Muscle layer of duodenum (tissue), 2 donors: ENCODE results near the gene EXOSC5.

Source experiments
- H3K27ac ChIP-seq: one replicate; pipeline ENCODE4 v1.7.0; 2013; ENCODE audit warnings: mild to moderate bottlenecking, low read length
- H3K27me3 ChIP-seq: one replicate; pipeline ENCODE4 v1.7.0; 2013; ENCODE audit warnings: low read depth, mild to moderate bottlenecking, control low read depth, low read length
- H3K36me3 ChIP-seq, 2 donors: one replicate each; pipeline ENCODE4 v1.7.0; 2013; ENCODE audit warnings: low read length in 2 of 2, control low read depth in 1 of 2, mild to moderate bottlenecking in 1 of 2; ENCODE audit not compliant: insufficient read depth in 2 of 2, control insufficient read depth in 1 of 2
- H3K4me1 ChIP-seq, 2 donors: one replicate each; pipeline ENCODE4 v1.7.0; 2013; ENCODE audit warnings: low read length in 2 of 2, mild to moderate bottlenecking in 2 of 2, control low read depth in 1 of 2, moderate library complexity in 1 of 2; ENCODE audit not compliant: insufficient read depth in 2 of 2, control insufficient read depth in 1 of 2
- H3K4me3 ChIP-seq, 2 donors: one replicate each; pipeline ENCODE4 v1.7.0; 2013; ENCODE audit warnings: low read length in 2 of 2, low read depth in 1 of 2, mild to moderate bottlenecking in 1 of 2
- H3K9me3 ChIP-seq, 2 donors: one replicate each; pipeline ENCODE4 v1.7.0; 2013; ENCODE audit warnings: low read length in 2 of 2, control low read depth in 1 of 2, mild to moderate bottlenecking in 1 of 2; ENCODE audit not compliant: control insufficient read depth in 1 of 2
- donor health status: healthy.

Gene EXOSC5

DNA sequence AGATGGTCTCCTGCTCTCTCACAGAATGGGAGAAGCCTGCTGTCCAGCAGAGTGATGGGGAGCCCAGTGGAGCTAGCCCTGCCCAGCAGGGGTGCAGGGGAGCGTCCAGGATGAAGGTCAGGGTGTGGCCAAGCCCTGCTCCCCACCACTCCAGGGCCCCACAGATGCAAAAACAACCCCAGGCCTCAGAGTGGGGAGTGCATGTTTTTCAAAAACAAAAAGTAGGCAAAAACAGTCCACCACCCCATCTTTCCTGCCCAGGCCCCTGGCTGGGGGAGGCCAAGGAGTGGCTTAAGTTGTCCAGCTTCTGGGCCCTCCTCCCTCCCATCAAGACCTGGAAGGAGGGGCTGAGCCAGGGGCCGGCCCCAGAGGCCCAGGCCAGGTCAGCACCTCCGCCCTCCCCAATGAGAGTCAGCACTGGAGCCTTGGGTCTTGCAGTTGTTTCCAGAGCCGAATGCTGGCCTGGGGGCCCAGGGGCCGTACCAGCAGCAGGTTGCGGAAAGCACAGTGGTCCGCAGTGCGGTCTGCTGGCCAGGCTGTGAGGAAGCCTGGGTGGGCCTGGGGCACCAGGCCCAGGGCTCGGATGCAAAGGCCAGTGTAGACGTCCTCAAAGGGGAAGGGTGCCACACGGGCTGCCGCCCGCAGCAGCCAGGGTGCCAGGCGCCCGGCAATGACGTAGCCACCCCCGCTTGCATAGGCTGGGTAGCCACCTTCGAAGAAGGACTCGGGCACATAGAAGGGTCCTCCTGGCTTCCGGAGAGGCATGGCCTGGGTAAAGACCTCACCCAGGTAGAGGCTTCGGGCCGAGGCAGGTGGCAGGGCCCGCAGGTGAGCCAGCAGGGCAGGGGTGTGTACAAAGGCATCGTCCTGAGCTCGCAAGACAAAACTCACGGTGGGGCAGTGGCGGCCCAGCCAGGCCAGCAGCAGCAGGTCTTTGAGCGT is 28.3 kb upstream of the EXOSC5 start:
- Histone ChIP-seq H3K9me3 (no peaks in the 10 kb centered on the region), H3K27ac (peak overlapping the region; percentile 45), H3K36me3 (peaks cover 7 to 46% of the 10 kb centered on the region in 2 donors), H3K4me1 (peaks cover 8 to 50% of the 10 kb centered on the region in 2 donors), H3K4me3 (peak overlapping the region; percentile 37 to 78), H3K27me3 (no peaks in the 10 kb centered on the region)

- Histone ChIP-seq H3K4me3 (no peak overlapping the region), H3K27ac (peak overlapping the region; percentile 45), H3K4me1 (peaks cover 8 to 50% of the 10 kb centered on the region in 2 donors), H3K27me3 (no peaks in the 10 kb centered on the region), H3K9me3 (no peaks in the 10 kb centered on the region), H3K36me3 (peaks cover 10 to 55% of the 10 kb centered on the region in 2 donors)
Observed at GRCh38 chr19:41424335-41425173, 27.4 kb upstream of the EXOSC5 start.

DNA sequence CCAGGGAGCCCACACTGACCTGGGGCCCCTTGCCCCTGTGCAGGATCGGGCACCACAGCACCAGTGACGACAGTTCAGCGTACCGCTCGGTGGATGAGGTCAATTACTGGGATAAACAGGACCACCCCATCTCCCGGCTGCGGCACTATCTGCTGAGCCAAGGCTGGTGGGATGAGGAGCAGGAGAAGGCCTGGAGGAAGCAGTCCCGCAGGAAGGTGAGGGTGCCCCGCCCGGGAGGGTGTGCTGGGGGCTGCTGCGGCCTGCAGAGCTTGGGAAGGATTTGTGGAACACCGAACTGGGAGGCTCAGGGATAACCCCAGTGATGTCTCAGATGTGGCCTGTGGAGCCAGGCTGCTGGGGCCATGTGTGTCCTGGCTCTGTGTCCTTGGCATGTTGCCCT is 25.8 kb upstream of the EXOSC5 start:
- no peaks in the 10 kb centered on the region for H3K9me3 ChIP-seq
- peaks cover 4 to 41% of the 10 kb centered on the region in 2 donors for H3K4me1 ChIP-seq
- no peaks in the 10 kb centered on the region for H3K27me3 ChIP-seq
- no peak overlapping the region for H3K4me3 ChIP-seq
- peaks cover 22 to 68% of the 10 kb centered on the region in 2 donors for H3K36me3 ChIP-seq
- H3K27ac ChIP-seq: no peak overlapping the region

GRCh38 chr19:41422456-41422855 is 25.3 kb upstream of the EXOSC5 start:
- Histone ChIP-seq H3K36me3 (peaks cover 22 to 69% of the 10 kb centered on the region in 2 donors), H3K27ac (no peak overlapping the region), H3K27me3 (no peaks in the 10 kb centered on the region), H3K9me3 (no peaks in the 10 kb centered on the region), H3K4me1 (peaks cover 4 to 37% of the 10 kb centered on the region in 2 donors), H3K4me3 (no peak overlapping the region)

DNA sequence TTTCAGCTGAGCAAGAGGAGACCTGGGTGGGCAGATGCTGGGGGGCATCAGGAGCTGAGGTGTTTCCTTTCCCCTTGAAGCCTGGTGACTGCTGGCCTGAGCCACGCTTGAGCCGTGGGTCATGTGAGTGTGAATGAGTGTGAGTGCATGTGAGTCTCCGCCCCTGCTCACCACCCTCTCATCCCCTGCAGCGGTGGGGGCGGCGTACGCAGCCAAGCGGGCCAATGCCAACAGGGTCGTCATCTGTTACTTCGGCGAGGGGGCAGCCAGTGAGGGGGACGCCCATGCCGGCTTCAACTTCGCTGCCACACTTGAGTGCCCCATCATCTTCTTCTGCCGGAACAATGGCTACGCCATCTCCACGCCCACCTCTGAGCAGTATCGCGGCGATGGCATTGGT is 24.8 kb upstream of the EXOSC5 start:
- Histone ChIP-seq H3K9me3 (no peaks in the 10 kb centered on the region), H3K27ac (no peak overlapping the region), H3K36me3 (peaks cover 22 to 73% of the 10 kb centered on the region in 2 donors), H3K4me1 (peaks cover 3 to 35% of the 10 kb centered on the region in 2 donors), H3K4me3 (no peak overlapping the region), H3K27me3 (no peaks in the 10 kb centered on the region)

DNA sequence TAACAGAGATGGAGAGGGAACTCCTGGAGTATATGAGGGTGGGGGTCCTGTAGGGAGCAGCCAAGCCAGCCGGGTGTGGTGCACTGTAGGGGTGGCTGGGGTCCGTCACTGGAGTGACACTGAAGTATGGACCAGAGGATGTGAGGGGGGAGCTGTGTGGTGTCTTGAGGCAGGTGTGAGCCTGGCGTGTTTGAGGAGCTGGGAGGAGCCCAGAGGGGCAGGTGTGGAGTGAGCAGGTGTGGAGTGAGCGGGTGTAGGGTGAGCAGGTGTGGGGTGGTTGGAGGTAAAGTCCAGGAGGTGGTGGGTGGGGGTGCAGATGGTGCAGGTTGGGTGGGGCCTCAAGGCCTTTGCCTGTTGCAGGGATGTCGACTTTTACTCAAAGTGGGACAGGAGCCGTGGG is 24.2 kb upstream of the EXOSC5 start:
- Histone ChIP-seq H3K4me3 (no peak overlapping the region), H3K27me3 (no peaks in the 10 kb centered on the region), H3K36me3 (peaks cover 23 to 80% of the 10 kb centered on the region in 2 donors), H3K4me1 (peaks cover 0 to 29% of the 10 kb centered on the region in 2 donors), H3K9me3 (no peaks in the 10 kb centered on the region), H3K27ac (peak overlapping the region; percentile 12)

- Histone ChIP-seq H3K9me3 (no peaks in the 10 kb centered on the region), H3K4me3 (no peak overlapping the region), H3K36me3 (peaks cover 28 to 82% of the 10 kb centered on the region in 2 donors), H3K27ac (peak overlapping the region; percentile 12), H3K4me1 (peaks cover 0 to 19% of the 10 kb centered on the region in 2 donors), H3K27me3 (no peaks in the 10 kb centered on the region)
Observed at GRCh38 chr19:41420101-41420880, 23.1 kb upstream of the EXOSC5 start.

- H3K36me3 ChIP-seq: peaks cover 39 to 83% of the 10 kb centered on the region in 2 donors
- no peak overlapping the region for H3K27ac ChIP-seq
- no peaks in the 10 kb centered on the region for H3K27me3 ChIP-seq
- peaks cover 0 to 4% of the 10 kb centered on the region in 2 donors for H3K4me1 ChIP-seq
- H3K4me3 ChIP-seq: no peak overlapping the region
- H3K9me3 ChIP-seq: no peaks in the 10 kb centered on the region
Observed at GRCh38 chr19:41416194-41416674, 19.1 kb upstream of the EXOSC5 start.

- peaks cover 44 to 80% of the 10 kb centered on the region in 2 donors for H3K36me3 ChIP-seq
- no peaks in the 10 kb centered on the region for H3K9me3 ChIP-seq
- H3K4me3 ChIP-seq: no peak overlapping the region
- no peaks in the 10 kb centered on the region for H3K4me1 ChIP-seq
- H3K27me3 ChIP-seq: no peaks in the 10 kb centered on the region
- H3K27ac ChIP-seq: no peak overlapping the region
Observed at GRCh38 chr19:41415154-41415571, 18.0 kb upstream of the EXOSC5 start.

DNA sequence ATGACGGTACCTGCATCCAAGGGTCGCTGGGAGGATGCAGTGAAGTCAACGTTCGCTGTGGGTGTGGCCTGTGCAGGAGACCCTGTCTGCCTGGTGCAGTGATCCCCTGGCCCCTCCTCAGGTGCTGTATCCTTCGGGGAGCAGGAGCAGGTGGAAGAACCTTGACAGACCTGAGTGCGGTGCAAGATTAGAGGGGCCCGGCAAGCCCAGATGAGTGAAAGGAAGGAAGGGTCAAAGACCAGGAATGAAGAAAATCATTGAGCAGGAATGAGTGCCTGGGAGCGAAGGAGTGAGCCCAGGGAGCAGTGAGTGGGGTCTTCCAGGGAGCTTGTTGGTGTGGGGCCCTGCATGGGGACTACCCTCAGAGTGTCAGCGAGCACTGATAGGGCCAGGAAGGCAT is 17.3 kb upstream of the EXOSC5 start:
- Histone ChIP-seq H3K27ac (no peak overlapping the region), H3K9me3 (no peaks in the 10 kb centered on the region), H3K36me3 (peaks cover 41 to 73% of the 10 kb centered on the region in 2 donors), H3K4me1 (peaks cover 0 to 7% of the 10 kb centered on the region in 2 donors), H3K27me3 (no peaks in the 10 kb centered on the region), H3K4me3 (no peak overlapping the region)
